Heart left ventricle (tissue), 16 donors: Measurements from ENCODE around the gene ZNF648. TPM values are rescaled to one million over a fixed set of nuclear protein-coding genes. Genes with fewer than 3 reads are reported as not detected.
A peak's percentile ranks its signal among the peaks of the same experiment; 100 is the strongest.

Source experiments
- ATAC-seq, 4 donors: fragments of 200-7000 bp; cut with Tn5 transposase; one replicate each; pipeline ENCODE4 v1.9.1; 2020 to 2022; ENCODE audit warnings: moderate library complexity in 4 of 4, mild to moderate bottlenecking in 3 of 4, moderate number of reproducible peaks in 1 of 4
- DNase-seq, 5 donors: peaks; one replicate each; pipeline ENCODE4 v3.0.0-alpha.2; 2020
- H3K27ac ChIP-seq, 12 donors: fragments of 200-600 bp; sonication (generic) in 4 of 12; one replicate each; pipeline versions ENCODE4 v1.5.0 to v1.8.0; 2016 to 2022; ENCODE audit warnings: mild to moderate bottlenecking in 2 of 12
- H3K27me3 ChIP-seq, 9 donors: fragments of 200-600 bp; sonication (generic) in 2 of 9; one replicate each; pipeline versions ENCODE4 v1.5.1 to v1.8.0; 2016 to 2022; ENCODE audit warnings: mild to moderate bottlenecking in 3 of 9
- H3K36me3 ChIP-seq, 9 donors: fragments of 200-600 bp; sonication (generic) in 2 of 9; one replicate each; pipeline versions ENCODE4 v1.5.0 to v1.8.0; 2018 to 2022; ENCODE audit warnings: mild to moderate bottlenecking in 2 of 9
- H3K4me1 ChIP-seq, 12 donors: fragments of 200-600 bp; sonication (generic) in 4 of 12; one replicate each; pipeline versions ENCODE4 v1.5.0 to v1.8.0; 2016 to 2022; ENCODE audit warnings: mild to moderate bottlenecking in 3 of 12
- H3K4me3 ChIP-seq, 12 donors: fragments of 200-600 bp; sonication (generic) in 4 of 12; one replicate each; pipeline versions ENCODE4 v1.5.0 to v1.8.0; 2017 to 2022; ENCODE audit warnings: mild to moderate bottlenecking in 9 of 12, moderate library complexity in 4 of 12
- H3K9me3 ChIP-seq, 12 donors: fragments of 200-600 bp; sonication (generic) in 4 of 12; one replicate each; pipeline versions ENCODE4 v1.5.0 to v1.8.0; 2016 to 2022; ENCODE audit warnings: mild to moderate bottlenecking in 1 of 12
- POLR2A ChIP-seq, 2 donors: fragments of 450-650 bp; IDR thresholded peaks; one replicate each; pipeline ENCODE4 v1.6.1; 2017; ENCODE audit warnings: antibody characterized with exemption in 2 of 2, mild to moderate bottlenecking in 2 of 2, moderate library complexity in 2 of 2
- WGBS, 4 donors: extraction: QIAGEN DNeasy Blood & Tissue Kit in 2 of 4; methylation state at CpG; one replicate each; pipeline versions ENCODE4 v1.1.5 to v1.1.7; 2013 to 2018; 5-methylcytosine and 5-hydroxymethylcytosine counted together
- intact Hi-C, 10 donors: fragments of 100-400 bp; cut with DNase I; formaldehyde crosslinking; loops; one replicate each; pipeline versions ENCODE4 v1.11.1 to v1.14.2; 2022
- polyA plus RNA-seq, 2 donors: library from polyadenylated mRNA; stranded (reverse); fragments of 200-250 nt; gene quantifications; one replicate each; pipeline ENCODE4 v1.2.3, GENCODE V29; 2013
- total RNA-seq, 9 donors: library from RNA; depleted of rRNA in 2 of 9; stranded (reverse); fragments of >200 nt in 2 of 9; fragmentation: NEBNext Ultra II Directional in 3 of 9; extraction: Animal tissue kit (Norgen Biotek cat#: 25700) in 3 of 9; gene quantifications; one replicate each; pipeline versions ENCODE4 v1.1.0 to v1.2.4, GENCODE V29; 2016 to 2023
- TF ChIP-seq, protein P1 (sequence below), 12 donors: fragments of 200-600 bp; sonication (generic) in 4 of 12; IDR thresholded peaks; one replicate each; pipeline versions ENCODE4 v1.5.0 to v1.8.0; 2018 to 2022; ENCODE audit warnings: antibody characterized with exemption in 12 of 12, mild to moderate bottlenecking in 5 of 12
- donor health status: ischemic (EF 13 %, LVEDD 7.1; RV severe dilation, severe dysfunction).
- donor health status: healthy with polysubstance abuse.
- donor health status: DM: no; HTN: yes; CAD: no.
- donor health status: DM: no; HTN: no; CAD: no.
- donor health status: ischemic (EF 25% LVEDD 6.9; RV normal size, moderate dysfunction).
- donor health status: ischemic (EF 25% LVEDD 5.7; RV mildly dilated, moderate dysfunction).
- donor health status: healthy.
- donor health status: DM: yes; HTN: yes; CAD: no.
- donor health status: ischemic (EF 35%, LVEDD 5.7; RV mildly dilated, moderate dysfunction).
- donor health status: nonischemic (EF 11% LVEDD 7.7; RV severe dilation, severe dysfunction).
- donor health status: DM: yes; HTN: yes; CAD: no.
- donor health status: PGD.
- donor health status: ischemic (EF 29% LVEDD 5.4; RV normal size, mild dysfunction).
- donor health status: nonischemic (EF 23%, LVEDD 6.1; RV moderate dilation, normal function).

Gene ZNF648
- total and polyA plus RNA-seq, 11 donors: not detected

DNA sequence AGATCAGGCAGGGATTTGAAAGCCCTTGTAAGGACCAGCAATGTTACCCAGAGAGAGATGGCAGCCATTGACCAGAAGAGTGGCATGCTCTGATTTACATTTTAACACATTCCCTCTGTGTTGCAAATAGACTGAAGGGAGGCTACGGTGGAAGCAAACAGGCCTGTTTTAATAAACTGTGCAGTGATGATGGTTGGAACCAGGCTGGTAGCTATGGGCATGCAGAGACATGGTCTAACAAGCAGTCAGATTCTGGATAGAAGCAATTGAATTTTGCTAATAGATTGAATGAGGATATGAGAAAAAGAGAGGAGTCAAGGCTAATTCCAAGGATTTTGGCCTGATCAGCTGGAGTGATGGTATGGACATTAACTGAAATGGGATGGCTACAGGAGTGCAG, 32.3 kb upstream of the ZNF648 start:
- intact Hi-C loops: loop anchor here in 1 of 10 donors (5.0 kb wide), 1 partner anchor 44 kb away; no protein-coding TSS in a partner anchor
- Histone ChIP-seq H3K36me3 (no peaks in the 10 kb centered on the region), H3K27ac (no peak overlapping the region), H3K4me3 (no peak overlapping the region), H3K4me1 (peaks cover 0 to 5% (median 0%) of the 10 kb centered on the region in 12 donors), H3K9me3 (no peaks in the 10 kb centered on the region), H3K27me3 (no peaks in the 10 kb centered on the region)
- 84 to 98% (median 92%) methylated on average over 1 of the region's 1 CpG for WGBS, 4 donors
- no peak for TF ChIP-seq POLR2A (IDR thresholded peaks at IDR 0.05)
- TF ChIP-seq, protein P1, sequence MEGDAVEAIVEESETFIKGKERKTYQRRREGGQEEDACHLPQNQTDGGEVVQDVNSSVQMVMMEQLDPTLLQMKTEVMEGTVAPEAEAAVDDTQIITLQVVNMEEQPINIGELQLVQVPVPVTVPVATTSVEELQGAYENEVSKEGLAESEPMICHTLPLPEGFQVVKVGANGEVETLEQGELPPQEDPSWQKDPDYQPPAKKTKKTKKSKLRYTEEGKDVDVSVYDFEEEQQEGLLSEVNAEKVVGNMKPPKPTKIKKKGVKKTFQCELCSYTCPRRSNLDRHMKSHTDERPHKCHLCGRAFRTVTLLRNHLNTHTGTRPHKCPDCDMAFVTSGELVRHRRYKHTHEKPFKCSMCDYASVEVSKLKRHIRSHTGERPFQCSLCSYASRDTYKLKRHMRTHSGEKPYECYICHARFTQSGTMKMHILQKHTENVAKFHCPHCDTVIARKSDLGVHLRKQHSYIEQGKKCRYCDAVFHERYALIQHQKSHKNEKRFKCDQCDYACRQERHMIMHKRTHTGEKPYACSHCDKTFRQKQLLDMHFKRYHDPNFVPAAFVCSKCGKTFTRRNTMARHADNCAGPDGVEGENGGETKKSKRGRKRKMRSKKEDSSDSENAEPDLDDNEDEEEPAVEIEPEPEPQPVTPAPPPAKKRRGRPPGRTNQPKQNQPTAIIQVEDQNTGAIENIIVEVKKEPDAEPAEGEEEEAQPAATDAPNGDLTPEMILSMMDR (IDR thresholded peaks at IDR 0.05): no peak
- DNase-seq (no peak), ATAC-seq (no peak)

DNA sequence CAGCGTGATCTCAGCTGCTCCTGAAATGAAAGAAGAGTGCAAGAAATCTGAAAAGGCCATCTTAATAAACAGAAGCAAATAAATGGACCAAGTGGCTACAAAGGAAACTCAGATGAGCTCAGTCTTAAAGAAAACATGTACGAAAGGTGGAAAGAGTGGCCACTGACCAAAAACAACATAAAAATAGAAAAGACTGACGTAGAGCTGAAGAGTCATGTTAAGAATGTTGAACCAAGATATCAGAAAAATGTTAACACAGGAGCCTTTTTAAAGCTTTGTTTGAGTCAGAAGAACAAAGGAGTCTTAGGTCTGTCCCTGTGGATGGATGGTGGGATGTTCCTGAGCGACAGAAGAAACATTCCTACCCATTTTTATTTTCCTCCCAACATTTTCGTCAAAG, 30.8 kb upstream of the ZNF648 start:
- H3K36me3 ChIP-seq: no peaks in the 10 kb centered on the region
- H3K27me3 ChIP-seq: no peaks in the 10 kb centered on the region
- TF ChIP-seq, protein P1 (IDR thresholded peaks at IDR 0.05): no peak
- no peak for TF ChIP-seq POLR2A (IDR thresholded peaks at IDR 0.05)
- H3K27ac ChIP-seq: no peak overlapping the region
- intact Hi-C loops: loop anchor here in 1 of 10 donors (5.0 kb wide), 1 partner anchor 45 kb away; no protein-coding TSS in a partner anchor
- H3K9me3 ChIP-seq: no peaks in the 10 kb centered on the region
- no peak overlapping the region for H3K4me3 ChIP-seq
- WGBS, 4 donors: 53 to 66% (median 59%) methylated on average over 5 of the region's 5 CpGs
- DNase-seq: no peak
- peaks cover 0 to 5% (median 0%) of the 10 kb centered on the region in 12 donors for H3K4me1 ChIP-seq
- peak in 1 of 4 donors; percentile 37 for ATAC-seq

DNA sequence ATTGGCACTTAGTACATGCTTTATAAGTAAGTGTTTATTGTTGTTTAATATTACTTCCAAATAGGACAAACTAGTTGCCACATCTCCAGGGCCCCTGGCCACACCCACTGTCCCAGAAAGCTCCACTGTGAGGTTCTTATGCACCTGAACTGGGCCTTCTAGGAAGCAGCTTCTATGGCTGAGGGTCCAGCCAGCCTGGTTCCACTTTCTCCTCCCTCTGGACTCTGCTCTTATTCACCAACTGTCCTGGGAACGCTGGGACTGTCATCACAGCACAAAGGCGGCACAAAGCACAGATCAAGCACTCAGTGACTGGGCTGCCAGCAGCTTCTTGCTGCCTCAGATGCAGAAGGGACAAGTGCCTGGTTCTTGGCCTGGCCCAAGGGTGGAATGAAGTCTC, 29.6 kb upstream of the ZNF648 start:
- Histone ChIP-seq H3K27ac (no peak overlapping the region), H3K9me3 (no peaks in the 10 kb centered on the region), H3K4me1 (peaks cover 0 to 5% (median 0%) of the 10 kb centered on the region in 12 donors), H3K36me3 (no peaks in the 10 kb centered on the region), H3K4me3 (no peak overlapping the region), H3K27me3 (no peaks in the 10 kb centered on the region)
- WGBS, 4 donors: 84 to 90% (median 85%) methylated on average over 2 of the region's 2 CpGs
- DNase-seq (no peak), ATAC-seq (no peak)
- TF ChIP-seq, protein P1 (IDR thresholded peaks at IDR 0.05): no peak
- no peak for TF ChIP-seq POLR2A (IDR thresholded peaks at IDR 0.05)
- intact Hi-C loops: loop anchor here in 1 of 10 donors (5.0 kb wide), 1 partner anchor 46 kb away; no protein-coding TSS in a partner anchor

DNA sequence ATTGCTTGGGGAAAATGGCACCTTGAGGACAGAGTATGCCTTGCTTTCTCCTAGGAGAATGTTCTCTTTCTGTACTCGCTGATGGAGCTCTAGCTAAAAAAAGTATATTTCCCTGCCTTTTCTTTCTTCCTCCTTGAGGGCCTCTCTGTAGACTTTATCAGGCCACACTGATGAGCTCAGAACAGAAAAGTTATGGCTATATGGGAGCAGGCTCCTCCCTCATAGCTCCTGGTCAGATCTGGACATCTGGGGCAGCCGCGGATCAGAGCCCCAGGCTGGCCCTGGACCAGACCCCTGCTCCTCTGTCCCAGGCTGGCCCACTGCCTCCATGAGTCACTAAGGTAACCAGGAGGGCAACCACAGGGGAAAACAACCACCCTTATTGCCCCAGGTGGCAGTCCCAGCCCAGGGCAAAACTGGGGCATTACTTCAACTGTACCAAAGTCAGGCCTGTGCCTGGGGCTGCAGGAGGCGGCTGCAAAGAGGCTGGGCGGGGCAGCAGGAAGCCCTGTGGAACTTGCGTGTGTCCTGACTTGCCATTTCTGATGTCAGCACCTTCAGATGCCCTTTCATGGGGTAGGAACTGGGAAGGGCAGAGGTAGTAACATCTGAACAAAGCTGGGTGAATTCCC, 26.3 kb upstream of the ZNF648 start:
- TF ChIP-seq POLR2A (IDR thresholded peaks at IDR 0.05): no peak
- TF ChIP-seq, protein P1 (IDR thresholded peaks at IDR 0.05): no peak
- DNase-seq: no peak
- WGBS, 4 donors: 76 to 90% (median 79%) methylated on average over 3 to 6 of the region's 6 CpGs
- Histone ChIP-seq H3K4me1 (peaks cover 0 to 14% (median 3%) of the 10 kb centered on the region in 12 donors), H3K27ac (no peak overlapping the region), H3K36me3 (no peaks in the 10 kb centered on the region), H3K4me3 (no peak overlapping the region), H3K27me3 (no peaks in the 10 kb centered on the region), H3K9me3 (no peaks in the 10 kb centered on the region)
- intact Hi-C loops: loop anchor here in 9 of 10 donors (5.0 to 10.0 kb wide), 8 partner anchors 49 to 697 kb away; partner anchors contain the start of genes NPL (in 2 of the 9) and RNASEL (in 1 of the 9)
- ATAC-seq: no peak
